ENCODE data around the gene ERBB4.

The ERBB4 gene

DNA sequence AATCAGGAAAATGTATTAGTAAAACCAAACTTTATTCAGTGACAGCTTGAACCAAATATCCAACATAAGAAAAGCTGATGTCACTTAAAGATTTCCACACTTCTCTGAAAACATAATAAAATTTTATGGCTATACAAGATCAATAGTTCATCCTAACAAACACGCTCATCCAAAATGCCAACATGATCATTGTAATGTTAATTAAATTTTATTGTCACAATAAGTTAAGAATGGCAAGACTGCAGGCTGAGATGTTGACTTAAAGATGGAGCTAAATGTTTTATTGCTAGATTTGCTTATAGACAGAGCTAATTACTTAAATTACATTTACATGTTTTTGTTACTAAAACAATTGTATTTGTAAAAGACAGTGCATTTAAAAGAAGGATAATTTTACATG is 140.3 kb downstream of the ERBB4 start:
- TF ChIP-seq, protein P1, sequence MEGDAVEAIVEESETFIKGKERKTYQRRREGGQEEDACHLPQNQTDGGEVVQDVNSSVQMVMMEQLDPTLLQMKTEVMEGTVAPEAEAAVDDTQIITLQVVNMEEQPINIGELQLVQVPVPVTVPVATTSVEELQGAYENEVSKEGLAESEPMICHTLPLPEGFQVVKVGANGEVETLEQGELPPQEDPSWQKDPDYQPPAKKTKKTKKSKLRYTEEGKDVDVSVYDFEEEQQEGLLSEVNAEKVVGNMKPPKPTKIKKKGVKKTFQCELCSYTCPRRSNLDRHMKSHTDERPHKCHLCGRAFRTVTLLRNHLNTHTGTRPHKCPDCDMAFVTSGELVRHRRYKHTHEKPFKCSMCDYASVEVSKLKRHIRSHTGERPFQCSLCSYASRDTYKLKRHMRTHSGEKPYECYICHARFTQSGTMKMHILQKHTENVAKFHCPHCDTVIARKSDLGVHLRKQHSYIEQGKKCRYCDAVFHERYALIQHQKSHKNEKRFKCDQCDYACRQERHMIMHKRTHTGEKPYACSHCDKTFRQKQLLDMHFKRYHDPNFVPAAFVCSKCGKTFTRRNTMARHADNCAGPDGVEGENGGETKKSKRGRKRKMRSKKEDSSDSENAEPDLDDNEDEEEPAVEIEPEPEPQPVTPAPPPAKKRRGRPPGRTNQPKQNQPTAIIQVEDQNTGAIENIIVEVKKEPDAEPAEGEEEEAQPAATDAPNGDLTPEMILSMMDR (conservative IDR thresholded peaks at IDR 0.05; ENCODE audit: low read length) = no peak
- H3K4me3 ChIP-seq (ENCODE audit: low read length) = no peak overlapping the region
- DNase-seq (ENCODE audit: low read depth) = no peak

DNA sequence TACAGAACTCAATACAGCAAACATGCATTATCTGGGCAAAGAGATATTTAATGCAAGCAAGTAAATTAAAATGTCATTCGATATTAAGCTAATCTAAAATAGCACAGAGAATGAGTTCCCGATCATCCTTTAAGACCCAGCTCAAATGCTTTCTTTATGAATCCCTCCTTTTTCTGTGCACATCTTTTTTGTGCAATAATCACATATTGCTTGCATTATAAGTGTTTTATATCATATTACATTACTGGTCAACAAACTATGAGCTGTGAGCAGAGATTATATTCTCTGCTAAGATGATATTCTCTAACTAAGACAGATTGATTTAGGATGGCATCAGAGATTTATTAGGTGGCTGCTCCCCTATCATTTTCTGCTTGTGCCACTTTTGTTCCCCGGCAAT is 146.1 kb downstream of the ERBB4 start:
- DNase-seq (ENCODE audit: low read depth) = no peak
- H3K4me3 ChIP-seq (ENCODE audit: low read length) = no peak overlapping the region
- TF ChIP-seq, protein P1 (conservative IDR thresholded peaks at IDR 0.05; ENCODE audit: low read length) = no peak

DNA sequence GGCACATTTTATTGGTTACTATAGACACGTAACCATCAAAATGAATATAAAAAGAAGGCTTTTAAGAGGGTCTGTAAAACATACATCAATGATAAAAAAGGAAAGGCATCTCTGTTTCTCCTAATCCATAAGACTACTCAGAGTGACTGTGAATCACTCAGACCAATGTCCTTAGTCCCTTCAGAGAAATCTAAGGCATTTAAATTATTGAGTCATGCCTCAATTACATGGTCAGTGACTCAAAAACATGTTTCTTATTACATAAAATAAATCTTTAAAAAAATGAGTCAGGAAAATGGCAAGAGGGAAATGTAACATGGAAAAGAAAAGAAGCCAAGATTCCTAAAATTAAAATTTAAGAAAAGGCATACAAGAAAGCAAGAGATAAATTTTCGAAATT is 146.6 kb downstream of the ERBB4 start:
- TF ChIP-seq, protein P1 (conservative IDR thresholded peaks at IDR 0.05; ENCODE audit: low read length) = no peak
- peak; percentile 56 for DNase-seq (ENCODE audit: low read depth)
- H3K4me3 ChIP-seq (ENCODE audit: low read length) = no peak overlapping the region

DNA sequence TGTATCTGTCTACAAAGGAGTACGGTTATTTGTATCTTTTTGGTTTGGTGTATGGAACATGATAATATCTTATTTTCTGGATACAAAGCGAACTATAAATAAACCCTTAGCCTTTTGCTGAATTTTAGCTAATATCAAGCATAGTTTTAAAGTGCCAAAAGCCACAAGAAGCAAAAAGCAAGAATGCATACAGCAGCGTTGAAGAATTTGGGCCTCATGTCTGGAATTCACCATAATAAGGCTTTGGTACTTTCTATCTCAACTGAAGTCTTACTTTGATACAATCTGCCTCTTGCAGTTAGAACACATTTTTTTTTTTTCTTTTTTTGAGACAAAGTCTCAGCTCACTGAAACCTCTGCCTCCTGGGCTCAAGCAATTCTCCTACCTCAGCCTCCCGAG is 151.5 kb downstream of the ERBB4 start:
- DNase-seq (ENCODE audit: low read depth) = peak; percentile 54
- no peak overlapping the region for H3K4me3 ChIP-seq (ENCODE audit: low read length)
- TF ChIP-seq, protein P1 (conservative IDR thresholded peaks at IDR 0.05; ENCODE audit: low read length) = no peak

DNA sequence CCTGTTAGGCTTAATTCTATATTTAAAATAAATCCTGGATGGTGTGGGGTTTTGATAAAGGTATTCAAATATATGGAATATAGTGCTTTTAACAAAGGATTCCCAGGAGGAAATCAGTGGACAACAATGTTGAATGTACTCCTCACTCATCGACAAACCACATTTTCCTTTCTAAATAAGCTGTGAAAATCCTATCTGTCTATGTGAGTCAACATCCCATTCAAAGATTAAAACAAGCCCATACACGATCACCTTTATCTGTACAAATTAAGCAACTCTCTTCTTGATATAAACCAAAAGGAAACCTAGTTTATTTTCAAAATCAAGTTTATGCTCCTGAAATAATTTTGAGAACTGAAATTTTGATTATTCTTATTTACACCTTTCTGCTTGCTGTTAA is 153.4 kb downstream of the ERBB4 start:
- no peak for DNase-seq (ENCODE audit: low read depth)
- no peak overlapping the region for H3K4me3 ChIP-seq (ENCODE audit: low read length)
- TF ChIP-seq, protein P1 (conservative IDR thresholded peaks at IDR 0.05; ENCODE audit: low read length) = no peak

DNA sequence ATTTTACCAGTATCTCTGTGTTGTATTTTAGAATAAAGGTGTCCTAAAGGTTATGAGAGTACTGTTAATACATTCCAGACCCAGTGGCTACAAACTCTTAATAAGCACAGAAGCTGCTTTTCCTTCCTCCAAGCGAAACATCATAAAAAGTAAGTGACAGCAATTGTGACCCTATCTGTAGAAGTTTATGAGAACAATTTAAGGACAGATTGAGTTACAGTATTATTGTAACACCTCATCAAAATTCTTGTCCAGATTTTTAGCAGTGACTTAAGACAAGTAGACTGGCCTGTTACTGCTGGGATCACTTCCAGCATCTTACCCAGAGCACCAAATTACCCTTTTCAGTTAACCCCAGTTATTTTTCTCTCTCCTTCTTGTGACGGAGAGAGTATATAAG is 154.6 kb downstream of the ERBB4 start:
- TF ChIP-seq, protein P1 (conservative IDR thresholded peaks at IDR 0.05; ENCODE audit: low read length) = no peak
- no peak for DNase-seq (ENCODE audit: low read depth)
- H3K4me3 ChIP-seq (ENCODE audit: low read length) = no peak overlapping the region

DNA sequence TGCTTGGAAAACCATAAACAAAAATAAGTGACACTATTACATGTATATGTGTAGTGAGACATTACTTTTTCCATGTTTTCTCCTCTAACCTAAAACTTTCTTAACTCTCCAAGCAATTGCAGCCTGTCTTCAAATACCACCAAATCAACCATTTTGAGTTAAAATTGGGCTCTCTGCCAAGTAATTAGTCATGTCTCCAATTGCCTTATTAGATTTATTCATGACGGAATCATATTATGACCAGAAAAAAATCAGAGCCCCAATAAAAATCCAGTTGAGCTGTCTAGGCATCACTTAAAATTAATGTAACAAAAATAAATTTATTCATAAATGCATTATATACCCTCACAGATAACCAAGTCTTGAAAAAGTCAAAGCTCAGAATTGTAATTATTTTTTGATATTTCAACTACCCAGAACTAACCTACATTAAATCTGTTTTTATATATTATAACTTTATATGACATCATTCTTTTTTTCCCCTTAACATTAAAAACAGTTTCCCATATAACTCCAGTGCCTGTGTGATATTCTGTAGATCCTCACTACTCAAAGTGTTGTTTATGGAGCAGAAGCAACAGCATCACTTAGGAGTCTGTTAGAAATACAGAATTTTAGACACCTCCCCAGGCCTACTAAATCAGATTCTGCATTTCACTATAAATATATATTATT is 157.0 kb downstream of the ERBB4 start:
- TF ChIP-seq, protein P1 (conservative IDR thresholded peaks at IDR 0.05; ENCODE audit: low read length) = no peak
- DNase-seq (ENCODE audit: low read depth) = no peak
- no peak overlapping the region for H3K4me3 ChIP-seq (ENCODE audit: low read length)
